ENCODE results near the gene INTS6L. TPM values are rescaled to one million over a fixed set of nuclear protein-coding genes. Genes with fewer than 3 reads are reported as not detected.
A peak's percentile ranks its signal among the peaks of the same experiment; 100 is the strongest.

INTS6L gene
- total and polyA plus RNA-seq, 7 donors, result 0.38 to 1.2 (median 0.81) TPM

DNA sequence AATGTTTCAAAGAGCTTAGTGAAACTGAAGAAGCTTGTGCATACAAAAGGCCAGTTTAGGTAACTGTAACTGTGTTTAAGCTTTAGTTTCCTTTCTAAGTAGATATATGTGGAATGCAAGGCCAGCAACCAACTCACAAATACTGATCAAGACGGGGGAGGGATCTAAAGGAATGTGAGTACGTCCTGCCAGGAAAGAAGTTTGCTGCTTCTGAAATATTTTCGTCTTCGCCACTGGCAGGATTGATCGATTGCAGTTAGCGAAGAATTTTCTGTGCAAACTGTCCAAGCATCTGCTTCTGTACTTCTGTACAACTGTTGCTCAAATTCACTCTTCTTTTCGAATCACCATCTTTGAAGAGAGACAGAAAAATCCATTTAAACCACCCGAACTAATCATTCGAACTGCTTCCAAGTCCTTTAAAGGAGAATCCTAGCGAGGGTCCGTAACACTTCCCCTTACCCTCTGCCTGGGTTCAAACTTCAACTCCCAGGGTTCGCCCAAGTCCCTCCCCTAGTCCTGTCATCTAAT is 373 bp upstream of the INTS6L start:
- Histone ChIP-seq H3K4me1 (no peaks in the 10 kb centered on the region), H3K9me3 (no peaks in the 10 kb centered on the region), H3K27ac (no peak overlapping the region), H3K4me3 (peak overlapping the region; percentile 62), H3K27me3 (ENCODE audit: insufficient read depth in 3 of 3, low read length in 2 of 3) (peaks cover 0 to 22% (median 0%) of the 10 kb centered on the region in 3 donors), H3K36me3 (ENCODE audit: insufficient read depth in 1 of 2, low read depth in 1 of 2) (no peaks in the 10 kb centered on the region)
- intact Hi-C loops (cut with DNase I), result no loop called here
- DNase-seq (no peak), ATAC-seq (no peak)
- no peak for TF ChIP-seq CTCF (IDR thresholded peaks at IDR 0.05)
- WGBS, 3 donors, result 7 to 33% (median 19%) methylated on average over 12 of the region's 12 CpGs

GRCh38 chrX:135521405-135522131 is 1.1 kb downstream of the INTS6L start:
- peak; percentile 79 to 90 (median 88) for ATAC-seq
- H3K9me3 ChIP-seq, result no peaks in the 10 kb centered on the region
- peak overlapping the region; percentile 58 for H3K27ac ChIP-seq
- TF ChIP-seq CTCF (IDR thresholded peaks at IDR 0.05), result no peak
- H3K27me3 ChIP-seq (ENCODE audit: insufficient read depth in 3 of 3, low read length in 2 of 3), result peaks cover 0 to 26% (median 0%) of the 10 kb centered on the region in 3 donors
- H3K4me3 ChIP-seq, result peak overlapping the region; percentile 62
- no peaks in the 10 kb centered on the region for H3K4me1 ChIP-seq
- peak; percentile 75 to 87 for DNase-seq
- no peaks in the 10 kb centered on the region for H3K36me3 ChIP-seq (ENCODE audit: insufficient read depth in 1 of 2, low read depth in 1 of 2)
- WGBS, 3 donors, result 1 to 33% (median 1%) methylated on average over 21 to 66 of the region's 73 CpGs
- intact Hi-C loops (cut with DNase I), result no loop called here

- intact Hi-C loops (cut with DNase I), result no loop called here
- TF ChIP-seq CTCF (IDR thresholded peaks at IDR 0.05), result no peak
- ATAC-seq (no peak), DNase-seq (no peak)
- 1 to 27% (median 6%) methylated on average over 9 of the region's 9 CpGs for WGBS, 3 donors
- Histone ChIP-seq H3K36me3 (ENCODE audit: insufficient read depth in 1 of 2, low read depth in 1 of 2) (no peaks in the 10 kb centered on the region), H3K27ac (peak overlapping the region; percentile 39), H3K4me3 (peak overlapping the region; percentile 62), H3K9me3 (no peaks in the 10 kb centered on the region), H3K4me1 (no peaks in the 10 kb centered on the region), H3K27me3 (ENCODE audit: insufficient read depth in 3 of 3, low read length in 2 of 3) (peaks cover 0 to 22% (median 0%) of the 10 kb centered on the region in 3 donors)
These were observed 1.7 kb downstream of the INTS6L start for GRCh38 chrX:135522132-135522530.

DNA sequence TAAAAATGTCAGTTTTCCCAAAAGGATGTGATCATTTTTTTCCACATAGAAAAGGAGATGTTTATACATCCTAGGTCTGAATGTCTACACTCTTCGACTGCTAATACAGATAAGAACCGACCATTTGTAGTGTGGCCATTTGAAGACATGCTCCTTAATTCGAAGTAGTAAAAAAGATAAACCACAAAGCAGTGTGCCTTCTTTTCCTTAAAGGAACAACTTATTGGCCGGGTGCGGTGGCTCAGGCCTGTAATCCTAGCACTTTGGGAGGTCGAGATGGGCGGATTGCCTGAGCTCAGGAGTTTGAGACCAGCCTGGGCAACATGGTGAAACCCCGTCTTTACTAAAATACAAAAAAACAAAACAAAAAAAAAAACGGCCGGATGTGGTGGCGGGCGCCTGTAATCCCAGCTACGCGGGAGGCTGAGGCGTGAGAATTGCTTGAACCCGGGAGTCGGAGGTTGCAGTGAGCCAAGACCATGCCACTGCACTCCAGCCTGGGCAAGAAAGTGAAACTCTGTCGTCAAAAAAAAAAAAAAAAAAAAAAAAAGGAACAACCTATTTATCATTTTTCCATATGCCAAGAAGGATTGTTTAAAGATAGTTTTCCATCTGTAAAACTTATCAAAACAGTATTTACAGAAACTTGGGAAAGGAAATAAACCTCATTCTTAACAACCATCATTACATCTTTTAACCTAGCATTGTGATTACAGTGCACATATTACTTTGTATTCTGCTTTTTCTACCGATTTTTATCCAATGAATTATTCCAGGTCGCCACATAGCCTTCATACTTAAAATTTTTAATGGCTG is 2.6 kb downstream of the INTS6L start:
- no peak for ATAC-seq
- intact Hi-C loops (cut with DNase I), result no loop called here

More for the DNA sequence above, 2.6 kb downstream of the INTS6L start:
- H3K27ac ChIP-seq, result no peak overlapping the region
- H3K27me3 ChIP-seq (ENCODE audit: insufficient read depth in 3 of 3, low read length in 2 of 3), result peaks cover 0 to 15% (median 0%) of the 10 kb centered on the region in 3 donors
- DNase-seq, result no peak
- H3K4me1 ChIP-seq, result no peaks in the 10 kb centered on the region
- 64 to 70% (median 67%) methylated on average over 19 to 20 of the region's 20 CpGs for WGBS, 3 donors
- peak overlapping the region; percentile 62 for H3K4me3 ChIP-seq
- H3K36me3 ChIP-seq (ENCODE audit: insufficient read depth in 1 of 2, low read depth in 1 of 2), result no peaks in the 10 kb centered on the region
- TF ChIP-seq CTCF (IDR thresholded peaks at IDR 0.05), result no peak
- H3K9me3 ChIP-seq, result no peaks in the 10 kb centered on the region
